HG03565 (cell line): ENCODE data around the gene TBC1D22B.
"Not testable (repeated sequence)": the region's sequence is repeated elsewhere in the genome, so short reads cannot be mapped to it uniquely, and the experiment has no call there.

Experiments used
- ATAC-seq: cut with Tn5 transposase; IDR thresholded peaks from one replicate; pipeline ENCODE4 v1.9.1; 2021; ENCODE audit warnings: mild to moderate bottlenecking, moderate library complexity; ENCODE audit not compliant: unreplicated experiment

The TBC1D22B gene

DNA sequence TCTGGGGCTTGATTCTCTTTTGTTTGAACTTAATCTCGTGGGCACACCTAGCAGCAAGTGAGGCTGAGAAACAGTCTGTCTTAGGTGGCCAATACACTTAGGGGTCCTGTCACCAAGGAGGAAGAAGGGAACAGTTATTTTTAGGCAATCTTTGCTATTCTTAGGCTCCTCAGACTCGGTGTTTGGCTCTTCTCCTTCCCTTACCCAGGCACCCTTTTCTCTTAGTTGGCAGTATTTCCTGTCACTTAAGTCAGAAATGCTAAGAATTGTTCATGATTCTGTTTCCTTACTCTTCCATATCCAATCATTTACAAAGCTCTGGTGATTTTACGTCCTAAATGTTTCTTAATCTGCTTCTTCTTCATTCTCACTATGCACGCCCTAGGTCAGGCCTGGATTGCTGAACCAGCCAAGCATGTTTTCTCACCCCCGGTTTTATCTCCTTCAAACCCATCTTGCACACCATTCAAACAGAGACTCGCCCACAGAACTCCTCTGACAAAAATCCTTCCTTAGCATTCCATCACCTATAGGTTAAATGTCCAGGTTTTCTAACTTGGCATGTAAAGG lies 45.6 kb downstream of the TBC1D22B start:
- ATAC-seq = no peak

DNA sequence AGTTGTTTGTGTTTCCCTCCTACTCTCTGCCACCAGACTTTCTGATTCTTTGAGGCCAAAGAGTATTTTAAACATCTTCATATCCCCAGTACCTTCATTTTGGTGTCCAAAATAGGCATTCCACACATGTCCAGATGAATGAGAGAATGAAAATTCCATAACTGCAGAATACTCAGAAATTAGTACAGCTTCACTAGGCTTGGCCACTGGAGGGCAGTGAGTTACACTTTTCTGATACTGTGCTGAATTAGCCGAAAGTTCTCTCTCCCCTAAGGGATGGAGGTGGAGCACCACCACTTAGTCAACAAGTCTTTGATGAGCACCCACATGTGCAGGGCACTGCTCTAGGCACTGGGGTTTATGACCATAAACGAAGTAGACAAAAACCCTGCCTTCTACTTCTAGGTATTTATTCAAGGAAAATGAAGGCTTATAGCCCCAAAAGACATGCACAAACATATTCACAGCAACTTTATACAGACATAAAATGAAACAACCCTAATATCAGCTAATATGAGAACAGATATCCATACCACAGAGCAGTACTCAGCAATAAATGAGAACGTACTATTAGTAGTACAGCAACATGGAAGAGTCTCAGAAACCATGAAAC lies 46.4 kb downstream of the TBC1D22B start:
- no peak for ATAC-seq

DNA sequence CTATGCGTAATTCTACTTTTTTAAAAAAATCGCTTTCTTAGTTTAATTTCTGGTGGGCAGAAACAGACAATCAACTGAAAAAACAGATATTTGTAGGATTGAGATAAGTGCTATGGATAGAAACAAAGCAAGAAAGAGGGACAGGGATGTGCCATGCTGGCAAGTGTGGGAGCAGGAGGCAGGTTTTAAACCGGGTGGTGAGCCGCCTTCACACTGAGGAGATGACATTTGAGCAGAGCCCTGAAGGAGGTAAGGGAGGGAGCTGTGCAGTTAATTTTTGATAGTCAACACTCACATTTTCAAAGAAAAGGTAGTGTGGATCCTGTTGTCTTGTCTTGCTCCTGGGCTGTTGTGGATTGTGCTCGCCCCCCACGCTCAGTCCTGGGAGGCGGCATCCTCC lies 47.2 kb downstream of the TBC1D22B start:
- ATAC-seq = no peak

DNA sequence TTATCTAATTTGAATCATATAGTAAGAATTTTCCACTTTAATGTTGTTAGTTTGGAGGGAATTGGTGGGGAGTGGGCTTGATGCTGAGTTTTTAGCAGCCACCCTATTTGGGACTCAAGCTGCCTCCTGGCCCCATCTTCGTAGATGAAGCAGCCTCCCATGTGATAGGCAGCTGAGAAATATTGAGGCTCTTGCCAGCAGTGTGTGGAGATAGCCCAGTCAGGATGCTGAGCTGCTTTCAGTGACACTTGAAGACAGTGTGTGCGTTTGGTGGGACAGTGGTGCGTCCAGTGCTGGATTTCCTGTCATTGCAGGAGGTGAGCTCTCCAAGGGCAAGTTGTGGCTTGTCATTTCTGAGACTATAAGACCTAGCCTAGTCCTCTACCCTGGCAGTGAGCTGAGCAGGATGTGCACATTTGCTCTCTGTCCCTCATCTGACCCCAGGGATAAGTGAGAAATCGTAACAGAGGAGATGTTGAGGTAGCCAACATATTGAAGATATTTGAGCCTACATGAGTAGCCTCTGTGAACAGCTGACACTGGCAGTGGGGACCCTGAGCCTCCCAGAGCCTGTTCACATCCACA lies 48.4 kb downstream of the TBC1D22B start:
- ATAC-seq = no peak

DNA sequence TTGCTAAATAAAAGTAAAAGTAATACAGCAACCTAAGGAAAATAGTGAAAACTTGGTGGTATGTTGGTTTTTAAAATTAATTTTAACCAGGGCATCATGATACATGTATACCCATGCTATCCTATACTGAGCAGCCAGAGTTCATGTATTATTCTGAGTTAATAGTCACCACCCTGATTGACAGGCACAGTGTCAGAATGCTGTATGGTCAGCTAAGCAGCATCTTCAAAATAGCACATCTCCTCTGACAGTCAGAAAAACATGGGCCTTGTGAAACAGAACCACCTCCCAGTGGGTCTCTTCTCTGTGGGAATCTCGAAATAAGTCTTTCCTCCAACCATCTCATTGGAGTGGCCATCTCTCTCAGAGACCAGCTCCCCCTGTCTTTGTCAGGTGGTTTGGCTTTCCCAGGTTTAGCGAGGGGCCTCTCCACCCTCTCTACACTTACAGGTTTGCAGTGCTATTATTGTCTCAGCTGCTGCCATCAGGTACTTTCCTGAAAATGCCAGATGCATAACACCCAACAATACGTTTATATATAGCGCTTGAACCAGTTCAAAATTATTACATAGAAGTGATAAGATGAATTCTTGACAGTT lies 49.2 kb downstream of the TBC1D22B start:
- no peak for ATAC-seq

DNA sequence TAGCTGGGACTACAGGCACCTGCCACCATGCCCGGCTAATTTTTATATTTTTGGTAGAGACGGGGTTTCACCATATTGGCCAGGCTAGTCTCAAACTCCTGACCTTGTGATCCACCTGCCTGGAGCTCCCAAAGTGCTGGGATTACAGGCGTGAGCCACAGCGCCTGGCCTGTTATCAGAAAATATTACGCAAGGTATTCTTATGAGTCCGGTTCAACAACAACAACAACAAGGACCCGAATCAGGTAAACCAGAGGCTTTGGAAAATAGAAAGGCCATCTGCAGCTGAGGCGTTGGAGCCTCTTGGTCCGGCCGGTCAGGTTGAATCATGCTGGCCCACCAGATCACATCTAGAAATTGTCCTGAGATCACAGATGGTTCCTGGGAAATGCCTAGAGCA lies 49.9 kb downstream of the TBC1D22B start:
- ATAC-seq = not testable (repeated sequence)

DNA sequence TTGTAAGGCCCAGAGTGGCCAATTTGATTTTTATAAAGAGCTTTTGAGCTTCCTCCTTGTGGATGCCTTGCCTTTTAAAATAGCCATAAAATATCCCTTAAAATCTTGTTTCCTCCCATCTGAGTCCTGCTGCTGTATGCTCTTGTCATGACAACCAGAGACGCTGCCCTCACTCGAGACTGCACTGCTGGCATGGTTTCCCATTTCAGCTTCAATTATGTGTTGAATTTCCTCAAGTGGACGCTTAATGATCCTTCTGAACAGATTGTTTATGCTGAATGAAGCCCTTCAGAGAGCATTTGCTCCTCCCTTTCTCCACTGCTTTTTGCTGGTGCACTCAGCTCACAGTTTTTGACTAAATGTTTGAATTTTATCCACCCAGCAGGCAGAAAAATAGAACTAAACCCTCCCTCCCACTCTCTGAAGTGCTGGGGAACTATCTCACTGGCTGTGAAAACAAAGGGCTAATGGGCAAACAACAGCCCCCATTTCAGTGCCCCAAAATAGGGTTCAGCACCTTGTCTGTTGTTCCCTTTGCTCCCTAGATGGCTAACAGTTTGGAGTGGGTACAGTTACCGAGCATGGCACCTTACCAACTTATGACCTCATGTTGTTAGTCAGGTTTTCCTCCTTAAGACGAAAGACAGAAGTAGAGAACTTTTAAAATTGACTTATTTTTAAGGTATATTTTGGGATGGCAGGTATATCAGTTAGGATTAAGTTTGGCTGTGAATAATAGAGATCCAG lies 50.7 kb downstream of the TBC1D22B start:
- ATAC-seq = no peak

DNA sequence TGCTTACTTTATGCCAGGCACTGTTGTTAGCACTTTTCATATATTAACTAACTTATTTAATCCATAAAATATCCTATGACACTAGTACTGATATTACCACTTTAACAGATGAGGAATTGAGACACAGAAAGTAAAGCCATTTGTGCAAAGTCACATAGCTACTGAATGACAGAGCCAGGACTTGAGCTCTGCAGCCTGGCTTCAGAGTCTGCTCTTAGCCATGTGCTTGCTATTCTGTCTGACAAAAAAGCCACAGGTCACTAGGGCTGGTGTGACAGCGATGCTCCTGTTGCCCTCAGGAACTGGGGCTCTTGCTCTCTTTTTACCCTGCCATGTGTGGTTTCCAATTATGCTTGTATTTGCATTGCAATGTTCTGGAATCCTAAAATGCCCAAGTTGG lies 51.5 kb downstream of the TBC1D22B start:
- no peak for ATAC-seq

DNA sequence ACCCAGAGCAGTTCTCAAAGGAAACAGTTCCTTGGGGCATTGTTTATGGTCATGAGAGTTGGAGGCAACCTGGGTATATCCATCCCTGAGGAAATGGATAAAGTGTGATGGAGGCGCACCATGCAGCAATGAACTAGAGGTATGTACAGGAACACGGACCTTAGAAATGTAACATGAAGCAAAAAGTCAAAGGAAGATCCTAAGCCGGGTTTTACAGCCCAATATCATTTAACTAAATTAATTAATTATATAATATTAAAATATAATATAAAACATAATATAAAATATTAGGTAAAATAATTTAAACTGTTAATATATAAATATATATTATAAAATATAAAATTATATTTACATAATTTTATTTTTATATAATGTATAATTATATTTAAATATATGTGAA lies 52.1 kb downstream of the TBC1D22B start:
- no peak for ATAC-seq

DNA sequence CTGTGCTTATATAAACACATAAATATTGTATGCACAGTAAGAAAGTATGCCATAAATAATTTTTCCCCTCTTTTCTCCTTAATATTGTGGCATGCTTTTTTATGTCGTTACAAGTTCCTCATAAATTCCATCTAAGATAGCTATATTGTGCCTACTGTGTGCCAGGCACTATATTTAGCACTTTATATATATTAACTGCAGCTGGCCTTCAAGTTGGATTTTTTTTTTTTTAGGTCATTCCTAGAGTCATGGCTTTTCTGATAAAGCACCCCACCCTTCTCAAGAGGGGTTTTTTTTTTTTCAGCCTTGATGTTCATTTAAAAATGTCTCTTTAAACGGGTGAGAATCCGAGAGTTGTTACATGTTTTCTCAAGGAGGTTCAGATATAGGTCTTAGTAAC lies 53.4 kb downstream of the TBC1D22B start:
- ATAC-seq = no peak

DNA sequence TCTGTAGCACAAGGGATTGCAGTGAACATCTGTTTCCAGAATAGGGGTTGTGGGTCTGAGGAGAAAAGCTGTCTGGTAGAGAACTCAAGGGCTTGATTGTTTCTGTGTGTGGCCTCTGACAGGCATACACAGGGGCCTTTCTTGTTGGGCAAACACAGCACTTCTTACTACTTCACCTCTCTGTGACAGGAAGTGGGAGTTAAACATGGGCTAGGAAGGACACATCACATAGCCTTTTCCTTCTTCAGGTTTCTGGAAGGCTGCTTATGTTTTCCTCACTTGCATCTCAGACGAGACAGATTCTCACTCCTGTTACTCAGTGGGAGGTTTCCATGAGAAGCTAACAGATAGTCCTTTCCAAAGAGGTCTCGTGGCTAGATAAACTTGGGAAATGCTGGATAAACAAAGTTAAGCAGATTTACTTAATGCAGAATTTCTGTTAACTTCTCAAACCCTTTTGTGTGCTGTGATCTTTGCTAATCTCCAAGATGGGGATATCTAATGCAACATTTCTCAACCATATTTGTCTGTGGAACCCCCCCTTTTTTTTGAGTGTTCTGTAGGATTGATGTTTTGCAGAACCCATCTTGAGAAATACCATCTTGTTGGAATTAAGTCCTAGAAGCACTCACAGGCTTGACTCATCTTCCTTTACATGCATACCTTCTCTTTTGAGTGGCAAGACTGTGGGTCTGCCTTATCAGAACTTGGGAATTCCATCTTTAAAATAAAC lies 54.3 kb downstream of the TBC1D22B start:
- ATAC-seq = no peak

DNA sequence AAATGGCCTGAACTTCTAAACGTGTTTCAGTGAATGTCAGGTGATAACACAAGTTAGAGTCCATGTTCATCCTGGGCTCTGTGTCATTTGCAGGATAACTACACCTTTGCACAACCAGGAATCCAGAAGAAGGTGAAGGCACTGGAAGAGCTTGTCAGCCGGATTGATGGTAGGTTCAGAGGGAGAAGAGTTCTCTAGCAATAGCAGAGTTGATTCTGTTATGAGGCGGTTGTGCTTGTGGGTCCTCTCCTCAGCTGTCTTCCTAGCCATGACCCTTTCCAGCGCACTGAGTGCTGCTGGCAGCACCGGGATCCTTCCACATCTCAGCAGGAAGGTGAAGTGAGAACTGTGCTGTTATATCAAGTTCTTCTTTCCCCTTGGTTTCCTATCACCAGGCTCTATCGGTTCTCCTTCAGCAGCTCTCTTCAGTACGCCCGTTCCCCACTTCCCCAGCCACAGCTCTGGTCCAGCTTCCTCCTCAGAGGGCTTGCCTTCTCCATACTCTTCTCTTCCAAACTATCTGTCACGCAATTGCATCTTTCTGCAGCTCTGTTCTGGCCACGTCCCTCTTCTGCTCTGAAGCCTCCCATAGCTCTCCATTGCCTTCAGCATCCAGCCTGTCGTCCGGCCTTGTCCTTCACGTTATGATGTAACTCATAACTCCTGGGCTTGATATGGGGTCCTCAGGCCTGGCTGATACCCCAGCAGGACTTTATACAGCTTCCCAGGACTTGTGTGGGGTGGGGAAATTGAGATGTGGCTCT lies 56.3 kb downstream of the TBC1D22B start:
- ATAC-seq = no peak

DNA sequence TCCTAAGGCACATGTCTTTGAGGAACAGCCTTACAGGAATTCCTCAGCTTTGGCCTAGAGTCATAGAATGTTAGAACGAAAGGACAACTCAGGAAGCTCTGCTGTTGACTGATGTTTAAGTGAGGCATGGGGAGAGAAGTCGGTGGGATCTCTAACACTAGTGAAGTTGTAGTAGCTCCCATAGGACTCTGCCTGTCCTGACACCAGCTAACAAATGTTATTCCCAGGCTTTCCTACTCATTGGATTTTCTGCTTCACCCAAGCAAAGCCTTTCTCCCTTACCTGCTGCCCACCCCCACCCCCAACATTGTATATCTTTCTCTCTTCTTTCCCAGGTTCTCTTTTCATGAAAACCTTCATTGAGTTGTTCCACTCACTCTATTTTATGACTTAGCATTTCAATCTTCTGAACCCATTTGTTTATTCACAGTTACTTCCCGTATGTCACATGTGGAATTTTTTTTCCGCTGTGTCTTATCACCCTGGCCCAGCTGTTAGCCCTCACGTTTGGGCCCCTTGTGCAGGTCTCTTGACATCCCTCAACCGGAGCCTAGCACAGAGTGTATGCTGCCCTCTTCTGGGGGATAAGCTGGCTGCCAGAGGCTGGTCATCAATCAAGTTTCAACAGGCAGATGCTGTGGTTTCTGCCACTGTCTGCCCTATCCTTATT lies 57.0 kb downstream of the TBC1D22B start:
- ATAC-seq = no peak

DNA sequence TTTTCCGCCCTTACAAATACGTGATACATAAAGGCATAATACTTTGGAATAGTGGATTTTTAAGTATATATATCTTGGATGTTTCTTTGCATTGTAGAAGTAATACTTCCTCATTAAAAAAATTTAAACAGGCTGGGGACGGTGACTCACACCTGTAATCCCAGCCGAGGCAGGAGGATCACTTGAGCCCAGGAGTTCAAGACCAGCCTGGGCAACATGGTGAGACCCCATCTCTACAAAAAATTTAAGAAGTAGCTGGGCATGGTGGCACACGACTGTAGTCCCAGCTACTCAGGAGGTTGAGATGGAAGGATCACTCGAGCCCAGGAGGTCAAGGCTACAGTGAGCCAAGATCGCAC lies 57.6 kb downstream of the TBC1D22B start:
- no peak for ATAC-seq

DNA sequence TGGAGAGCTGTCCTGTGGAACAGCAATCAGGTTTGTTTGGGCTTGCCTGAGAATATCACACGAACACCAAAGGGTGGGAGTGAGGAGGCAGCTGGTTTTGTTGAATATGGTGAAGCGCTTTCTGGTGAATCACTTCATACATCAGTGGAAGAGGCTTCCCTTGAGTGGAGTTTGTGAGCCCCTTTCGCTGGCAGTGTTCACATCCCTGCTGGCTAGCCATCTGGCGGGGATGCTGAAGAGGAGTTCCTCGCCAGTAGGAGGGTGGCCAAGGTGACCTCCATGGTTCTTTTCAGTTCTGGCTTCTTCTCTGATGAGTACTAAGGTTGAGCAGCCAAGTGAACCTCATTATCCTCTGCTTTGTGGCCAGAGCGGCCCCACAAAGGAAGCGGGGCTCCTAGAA lies 58.5 kb downstream of the TBC1D22B start:
- ATAC-seq = no peak

DNA sequence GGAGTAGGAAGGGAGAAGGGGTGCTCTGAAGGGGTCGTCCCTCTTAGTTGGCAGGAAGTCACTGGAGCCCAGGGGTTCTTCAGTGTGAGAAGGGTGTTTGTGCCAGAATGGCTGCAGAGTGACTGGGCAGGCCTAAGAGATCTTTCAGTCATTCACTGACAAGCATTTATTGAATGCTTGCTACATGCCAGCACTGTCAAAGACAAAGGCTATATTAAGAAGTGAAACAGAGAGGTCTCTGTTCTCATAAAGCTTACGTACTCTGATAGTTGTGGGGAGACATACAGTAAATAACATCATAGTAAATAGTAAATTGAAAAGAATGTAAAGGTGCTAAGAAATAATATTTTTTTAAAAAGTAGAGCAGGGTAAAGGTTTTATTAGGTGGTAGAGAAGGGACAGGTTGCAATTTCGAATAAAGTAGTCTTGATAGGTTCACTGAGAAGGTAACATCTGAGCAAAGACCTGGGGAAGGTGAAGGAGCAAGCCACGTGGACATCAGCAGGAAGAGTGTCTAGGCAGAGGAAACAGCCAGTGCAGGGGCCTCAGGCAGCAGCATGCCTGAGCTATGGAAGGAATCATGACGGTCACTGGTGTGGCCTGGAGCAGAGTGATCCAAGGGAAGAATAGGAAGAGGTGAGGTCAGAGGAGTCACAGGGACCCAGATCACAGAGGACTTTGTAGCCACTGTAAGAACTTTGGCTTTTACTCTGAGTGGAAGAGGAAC lies 59.9 kb downstream of the TBC1D22B start:
- no peak for ATAC-seq

DNA sequence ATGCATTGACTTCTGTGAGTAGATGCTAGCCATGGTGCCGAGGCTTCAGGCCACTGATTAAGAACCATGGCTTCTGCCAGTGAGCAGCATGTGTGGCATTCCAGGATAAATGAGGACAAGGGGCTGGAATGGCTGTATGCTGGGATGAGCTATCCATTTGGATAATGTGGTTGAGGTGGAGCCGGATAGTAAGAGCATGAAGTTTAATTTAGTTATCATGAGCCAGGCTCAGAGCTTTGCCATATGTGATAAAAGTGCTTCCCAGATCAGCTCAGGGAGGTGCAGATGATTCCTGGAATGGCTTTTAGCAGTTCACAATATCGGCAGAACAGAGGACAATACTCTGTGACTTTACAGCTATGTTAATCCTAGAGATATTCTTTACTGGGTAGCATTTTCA lies 61.6 kb downstream of the TBC1D22B start:
- ATAC-seq = no peak

DNA sequence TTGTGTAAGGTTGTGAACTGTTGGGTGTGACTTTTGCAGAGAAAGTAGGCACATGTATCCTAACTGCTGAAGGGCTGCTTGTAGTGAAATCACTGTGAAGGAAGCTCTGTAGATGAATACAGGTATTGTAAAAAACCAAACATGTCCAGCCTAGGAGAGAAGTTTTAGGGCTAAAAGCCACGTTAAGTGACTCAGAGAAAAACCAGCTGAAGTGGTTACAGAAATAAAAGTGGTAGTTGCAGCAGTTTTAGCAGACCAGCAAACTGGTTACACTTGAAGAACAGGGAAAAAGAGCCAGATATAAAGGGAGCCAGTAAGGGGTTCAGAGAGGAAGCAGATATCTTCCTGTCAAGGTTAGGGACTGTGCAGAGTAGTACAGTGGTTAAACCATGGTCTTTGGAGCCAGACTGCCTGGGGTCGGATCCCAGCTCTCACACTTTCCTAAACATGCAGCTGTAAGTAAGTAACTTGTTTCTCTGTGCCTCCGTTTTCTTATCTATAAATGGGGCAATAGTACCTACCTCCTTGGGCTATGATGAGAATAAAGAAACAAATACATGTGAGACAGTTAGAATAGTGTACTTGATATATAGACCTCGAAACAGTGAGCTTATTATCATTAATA lies 62.4 kb downstream of the TBC1D22B start:
- ATAC-seq = no peak

DNA sequence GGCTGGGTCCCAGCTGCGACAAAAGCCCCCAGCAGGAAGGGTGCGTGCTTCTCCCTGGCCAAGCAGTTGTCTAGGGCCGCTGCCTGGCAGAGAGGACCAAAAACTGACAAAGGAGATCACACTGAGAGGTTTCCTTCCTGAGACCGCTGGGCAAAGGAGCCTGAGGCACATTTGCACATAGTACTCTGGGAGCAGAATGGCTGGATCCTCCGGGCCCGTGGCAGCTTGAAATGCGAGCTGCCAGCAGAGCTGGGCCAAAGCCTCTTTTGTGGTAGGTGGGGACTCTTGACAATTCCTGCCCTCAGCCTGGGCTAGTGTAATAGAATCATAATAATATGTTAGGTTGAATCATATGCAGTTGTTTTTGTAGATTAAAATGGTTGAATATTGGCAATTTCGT lies 63.1 kb downstream of the TBC1D22B start:
- no peak for ATAC-seq
